ENCODE results near the gene ORM1. TPM values are rescaled to one million over a fixed set of nuclear protein-coding genes. Genes with fewer than 3 reads are reported as not detected.

The ORM1 gene
- total RNA-seq, 1 donor from 2014 or later, result not detected

- peaks cover 6% of the 10 kb centered on the region for H3K9me3 ChIP-seq (replicated peaks)
- H3K27ac ChIP-seq (replicated peaks), result no peak overlapping the region
- peaks cover 4% of the 10 kb centered on the region for H3K27me3 ChIP-seq (ENCODE audit: low read depth)
- no peak overlapping the region for H3K4me3 ChIP-seq
- H3K36me3 ChIP-seq, result peaks cover 5% of the 10 kb centered on the region
- no peaks in the 10 kb centered on the region for H3K4me1 ChIP-seq
- DNase-seq, result no peak
- intact Hi-C loops (cut with micrococcal nuclease), result no loop called here
- no peak for TF ChIP-seq CTCF (IDR thresholded peaks at IDR 0.05; ENCODE audit: borderline replicate concordance)
These were observed 10.4 kb upstream of the ORM1 start for GRCh38 chr9:114312513-114312875.

GRCh38 chr9:114313186-114313585 lies 9.7 kb upstream of the ORM1 start:
- Histone ChIP-seq H3K27me3 (ENCODE audit: low read depth) (peaks cover 4% of the 10 kb centered on the region), H3K9me3 (replicated peaks) (peaks cover 6% of the 10 kb centered on the region), H3K36me3 (peaks cover 5% of the 10 kb centered on the region), H3K27ac (replicated peaks) (no peak overlapping the region), H3K4me1 (no peaks in the 10 kb centered on the region), H3K4me3 (no peak overlapping the region)
- no peak for DNase-seq
- intact Hi-C loops (cut with micrococcal nuclease), result no loop called here
- TF ChIP-seq CTCF (IDR thresholded peaks at IDR 0.05; ENCODE audit: borderline replicate concordance), result no peak

DNA sequence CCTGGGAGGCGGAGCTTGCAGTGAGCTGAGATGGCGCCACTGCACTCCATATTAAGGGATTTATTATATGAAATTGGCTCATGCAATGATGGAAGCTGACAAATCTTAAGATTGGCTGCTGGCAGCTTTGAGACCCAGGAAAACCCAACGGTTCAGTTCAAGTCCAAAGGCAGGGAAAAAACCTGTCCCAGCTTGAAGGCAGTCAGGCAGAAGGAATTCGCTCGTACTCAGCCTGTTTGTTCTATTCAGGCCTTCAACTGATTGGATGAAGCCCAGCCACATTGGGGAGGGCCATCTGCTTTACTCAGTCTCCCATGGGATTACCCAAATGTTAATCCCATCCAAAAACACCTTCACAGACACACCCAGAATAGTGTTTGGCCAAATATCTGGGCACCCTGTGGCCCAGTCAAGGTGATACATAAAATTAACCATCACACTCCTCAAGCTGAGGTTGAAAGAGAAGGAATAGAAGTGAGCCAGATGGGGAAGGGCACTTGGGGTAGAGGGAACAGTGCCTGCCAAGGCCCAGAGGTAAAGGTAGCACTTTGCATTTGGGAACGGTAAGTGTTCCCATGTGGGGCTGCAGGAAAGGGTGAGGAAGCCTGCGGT lies 8.5 kb upstream of the ORM1 start:
- no peaks in the 10 kb centered on the region for H3K4me1 ChIP-seq
- H3K27ac ChIP-seq (replicated peaks), result no peak overlapping the region
- peaks cover 5% of the 10 kb centered on the region for H3K36me3 ChIP-seq
- intact Hi-C loops (cut with micrococcal nuclease), result no loop called here
- H3K4me3 ChIP-seq, result no peak overlapping the region
- no peak for TF ChIP-seq CTCF (IDR thresholded peaks at IDR 0.05; ENCODE audit: borderline replicate concordance)
- H3K27me3 ChIP-seq (ENCODE audit: low read depth), result peaks cover 9% of the 10 kb centered on the region
- no peak for DNase-seq
- H3K9me3 ChIP-seq (replicated peaks), result peaks cover 6% of the 10 kb centered on the region

- DNase-seq, result no peak
- H3K4me1 ChIP-seq, result no peaks in the 10 kb centered on the region
These were observed 7.8 kb upstream of the ORM1 start for GRCh38 chr9:114314881-114315722.

More at GRCh38 chr9:114314881-114315722, 7.8 kb upstream of the ORM1 start:
- H3K27me3 ChIP-seq (ENCODE audit: low read depth), result peaks cover 15% of the 10 kb centered on the region
- H3K4me3 ChIP-seq, result no peak overlapping the region
- intact Hi-C loops (cut with micrococcal nuclease), result no loop called here
- H3K9me3 ChIP-seq (replicated peaks), result peaks cover 6% of the 10 kb centered on the region
- no peak for TF ChIP-seq CTCF (IDR thresholded peaks at IDR 0.05; ENCODE audit: borderline replicate concordance)
- no peak overlapping the region for H3K27ac ChIP-seq (replicated peaks)
- peaks cover 5% of the 10 kb centered on the region for H3K36me3 ChIP-seq

Measured in left ventricle myocardium inferior (tissue), 1 donor.